Kidney glomerular epithelial cell (primary cell): ENCODE data around the gene ANXA9.

Experiments
- DNase-seq: peaks from one replicate; lab custom pipeline; 2025; lab: John Stamatoyannopoulos, UW

The ANXA9 gene

GRCh38 chr1:150981805-150982712, at the start of gene ANXA9:
ANXA9 (plus strand) TSS chr1:150982292; CDS start chr1:150983106, 814 bp downstream.
- peak; percentile 43 for DNase-seq

GRCh38 chr1:150944856-150945255, 37.2 kb upstream of the ANXA9 start:
- no peak for DNase-seq

- no peak for DNase-seq
These were observed 27.4 kb upstream of the ANXA9 start for GRCh38 chr1:150954708-150955107.

GRCh38 chr1:150955280-150955679, 26.8 kb upstream of the ANXA9 start:
- DNase-seq, result no peak

- DNase-seq, result no peak
These were observed 24.4 kb upstream of the ANXA9 start for GRCh38 chr1:150957666-150958065.

GRCh38 chr1:150960646-150961045, 21.4 kb upstream of the ANXA9 start:
- no peak for DNase-seq

GRCh38 chr1:150961756-150962155, 20.3 kb upstream of the ANXA9 start:
- no peak for DNase-seq

- DNase-seq, result no peak
These were observed 18.6 kb upstream of the ANXA9 start for GRCh38 chr1:150963321-150964163.

- no peak for DNase-seq
These were observed 18.0 kb upstream of the ANXA9 start for GRCh38 chr1:150964164-150964489.

GRCh38 chr1:150965605-150966004, 16.5 kb upstream of the ANXA9 start:
- DNase-seq, result no peak

GRCh38 chr1:150966011-150966410, 16.1 kb upstream of the ANXA9 start:
- no peak for DNase-seq

- no peak for DNase-seq
These were observed 14.2 kb upstream of the ANXA9 start for GRCh38 chr1:150967936-150968335.

GRCh38 chr1:150968491-150968890, 13.6 kb upstream of the ANXA9 start:
- DNase-seq, result no peak

- DNase-seq, result no peak
These were observed 12.5 kb upstream of the ANXA9 start for GRCh38 chr1:150969626-150970025.

- no peak for DNase-seq
These were observed 11.1 kb upstream of the ANXA9 start for GRCh38 chr1:150970808-150971582.

GRCh38 chr1:150971583-150972416, 10.3 kb upstream of the ANXA9 start:
- no peak for DNase-seq

- no peak for DNase-seq
These were observed 9.6 kb upstream of the ANXA9 start for GRCh38 chr1:150972417-150972940.

GRCh38 chr1:150973258-150973835, 8.7 kb upstream of the ANXA9 start:
- DNase-seq, result no peak

- DNase-seq, result no peak
These were observed 8.1 kb upstream of the ANXA9 start for GRCh38 chr1:150973836-150974579.
